ENCODE results near the gene PDCD11.

Gene PDCD11

DNA sequence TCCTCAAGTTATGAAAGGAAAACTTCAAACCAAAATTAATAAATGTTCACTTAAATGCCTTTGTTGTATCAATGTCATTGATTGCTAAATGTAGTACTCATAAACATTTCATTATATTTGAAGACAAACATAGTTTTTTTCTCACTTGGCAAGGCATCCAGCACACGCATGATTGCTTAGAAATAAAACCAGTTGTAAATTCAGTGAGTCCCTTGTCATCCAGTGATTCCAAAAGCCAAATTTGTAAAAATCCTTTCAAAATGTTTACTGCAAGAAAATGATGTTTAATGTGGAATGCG is 90.9 kb downstream of the PDCD11 start:
- TF ChIP-seq, protein P1, sequence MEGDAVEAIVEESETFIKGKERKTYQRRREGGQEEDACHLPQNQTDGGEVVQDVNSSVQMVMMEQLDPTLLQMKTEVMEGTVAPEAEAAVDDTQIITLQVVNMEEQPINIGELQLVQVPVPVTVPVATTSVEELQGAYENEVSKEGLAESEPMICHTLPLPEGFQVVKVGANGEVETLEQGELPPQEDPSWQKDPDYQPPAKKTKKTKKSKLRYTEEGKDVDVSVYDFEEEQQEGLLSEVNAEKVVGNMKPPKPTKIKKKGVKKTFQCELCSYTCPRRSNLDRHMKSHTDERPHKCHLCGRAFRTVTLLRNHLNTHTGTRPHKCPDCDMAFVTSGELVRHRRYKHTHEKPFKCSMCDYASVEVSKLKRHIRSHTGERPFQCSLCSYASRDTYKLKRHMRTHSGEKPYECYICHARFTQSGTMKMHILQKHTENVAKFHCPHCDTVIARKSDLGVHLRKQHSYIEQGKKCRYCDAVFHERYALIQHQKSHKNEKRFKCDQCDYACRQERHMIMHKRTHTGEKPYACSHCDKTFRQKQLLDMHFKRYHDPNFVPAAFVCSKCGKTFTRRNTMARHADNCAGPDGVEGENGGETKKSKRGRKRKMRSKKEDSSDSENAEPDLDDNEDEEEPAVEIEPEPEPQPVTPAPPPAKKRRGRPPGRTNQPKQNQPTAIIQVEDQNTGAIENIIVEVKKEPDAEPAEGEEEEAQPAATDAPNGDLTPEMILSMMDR (conservative IDR thresholded peaks at IDR 0.05; ENCODE audit: control insufficient read depth, insufficient read depth, low read depth, low read length) = no peak
- DNase-seq (ENCODE audit: low read depth) = no peak
- no peak overlapping the region for H3K4me3 ChIP-seq (ENCODE audit: control insufficient read depth, low read depth, low read length)

DNA sequence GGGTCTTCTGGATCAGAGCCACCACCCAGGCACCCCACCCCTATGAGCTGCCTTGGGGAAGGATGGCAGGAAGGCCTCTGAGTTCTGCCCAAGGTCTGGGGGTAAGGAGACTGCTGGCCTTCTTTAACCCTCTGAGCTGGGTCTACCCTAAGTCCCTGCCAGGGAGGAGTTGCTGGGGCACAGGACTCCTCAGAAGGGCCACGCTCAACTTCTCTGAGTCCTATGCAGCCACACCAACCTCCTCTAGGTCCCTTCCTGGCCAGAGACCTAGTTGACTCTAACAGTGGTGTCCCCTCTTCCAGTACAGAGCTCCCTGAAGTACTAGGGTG is 94.5 kb downstream of the PDCD11 start:
- TF ChIP-seq, protein P1 (conservative IDR thresholded peaks at IDR 0.05; ENCODE audit: control insufficient read depth, insufficient read depth, low read depth, low read length) = no peak
- DNase-seq (ENCODE audit: low read depth) = no peak

DNA sequence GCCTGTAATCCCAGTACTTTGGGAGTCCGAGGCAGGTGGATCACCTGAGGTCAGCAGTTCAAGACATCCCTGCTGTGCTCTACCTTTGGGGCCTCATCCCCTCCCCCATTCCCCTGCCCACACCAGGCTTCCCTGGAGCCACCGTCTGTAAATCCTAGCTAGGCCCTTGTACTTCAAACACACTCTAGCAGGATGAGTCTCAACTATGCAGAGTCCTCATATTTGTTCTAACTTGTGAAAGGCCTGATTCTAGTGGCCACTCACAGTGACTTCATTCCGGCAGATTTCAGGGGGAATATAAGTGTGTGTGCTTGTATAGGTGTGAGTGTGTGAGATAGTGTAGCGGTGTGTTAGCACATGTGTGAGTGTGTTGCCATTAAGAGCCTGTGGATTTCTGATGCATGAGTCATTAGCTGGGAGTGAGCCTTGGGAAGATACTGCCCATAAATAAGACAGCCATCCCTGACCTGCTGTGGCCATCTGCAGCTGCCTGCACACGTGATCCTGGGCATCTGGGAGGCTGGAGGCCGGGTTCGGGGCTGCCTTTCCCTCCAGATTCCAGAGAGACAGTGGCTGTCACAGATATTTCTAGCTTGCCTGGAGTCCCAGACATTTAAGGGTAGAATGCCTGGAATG is 95.4 kb downstream of the PDCD11 start:
- DNase-seq (ENCODE audit: low read depth) = peak; percentile 94
- TF ChIP-seq, protein P1 (conservative IDR thresholded peaks at IDR 0.05; ENCODE audit: control insufficient read depth, insufficient read depth, low read depth, low read length) = no peak
- no peak overlapping the region for H3K4me3 ChIP-seq (ENCODE audit: control insufficient read depth, low read depth, low read length)

More for the DNA sequence above, 94.5 kb downstream of the PDCD11 start:
- H3K4me3 ChIP-seq (ENCODE audit: control insufficient read depth, low read depth, low read length) = no peak overlapping the region

DNA sequence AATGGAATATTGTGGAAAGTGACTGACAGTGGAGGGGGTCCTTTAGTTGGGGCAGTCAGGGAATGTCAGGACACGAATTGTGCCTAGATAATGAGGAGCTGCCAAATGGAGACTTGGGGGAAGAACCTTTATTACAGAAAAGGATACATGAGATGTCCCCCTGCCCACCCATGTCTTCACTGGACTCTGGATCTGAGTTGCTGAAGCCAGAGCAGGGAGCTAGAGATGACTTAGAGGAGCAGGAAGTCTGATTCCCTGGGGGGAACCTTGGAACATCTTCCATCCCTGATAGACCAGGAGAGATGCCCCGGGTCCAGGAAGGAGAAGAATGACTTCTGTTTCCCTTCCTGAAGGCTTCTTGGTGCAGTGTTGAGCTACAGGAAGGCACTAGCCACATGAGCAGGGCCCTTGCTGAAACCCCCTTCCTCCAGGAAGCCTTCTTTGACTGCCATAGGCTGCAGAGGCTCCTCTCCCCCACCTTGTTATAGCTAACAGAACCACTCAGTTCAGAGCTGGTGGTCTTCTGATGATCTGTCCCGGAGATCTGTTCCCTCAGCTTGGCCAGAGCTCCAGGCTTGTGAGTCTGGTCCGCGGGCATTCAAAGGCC is 96.3 kb downstream of the PDCD11 start:
- H3K4me3 ChIP-seq (ENCODE audit: control insufficient read depth, low read depth, low read length) = no peak overlapping the region
- TF ChIP-seq, protein P1 (conservative IDR thresholded peaks at IDR 0.05; ENCODE audit: control insufficient read depth, insufficient read depth, low read depth, low read length) = no peak
- DNase-seq (ENCODE audit: low read depth) = no peak

DNA sequence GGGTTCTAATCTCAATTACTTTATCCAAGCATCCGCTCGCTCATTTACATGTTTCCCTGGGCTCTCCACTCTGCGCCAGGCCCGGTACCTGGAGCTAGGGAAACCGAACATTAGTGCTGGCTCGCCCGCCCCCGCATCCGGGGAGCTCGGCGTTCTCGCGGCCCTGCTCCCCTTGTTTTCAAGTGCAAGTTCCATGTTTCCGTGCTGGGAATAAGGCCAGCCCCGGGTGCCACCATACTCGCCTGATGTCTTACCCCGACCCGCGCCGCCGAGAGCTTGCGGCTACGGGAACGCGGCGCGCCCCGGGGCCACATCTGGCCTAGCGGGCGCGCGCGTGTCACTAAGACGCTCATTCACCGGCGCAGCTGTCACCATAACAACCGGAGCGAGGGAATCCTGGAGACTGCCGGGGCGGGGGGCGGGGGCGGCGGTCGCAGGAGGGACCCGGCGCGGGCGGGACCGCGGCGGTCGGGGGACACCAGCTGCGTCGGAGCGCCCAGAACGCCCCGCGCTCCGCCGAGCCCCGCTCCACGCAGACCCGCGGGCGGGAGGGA is 97.0 kb downstream of the PDCD11 start, which contains the start of gene NEURL1:
NEURL1 (plus strand) TSS at position 344 of the 554 bp plus-strand sequence. CDS start 683 bp downstream, outside the sequence.
- TF ChIP-seq, protein P1 (conservative IDR thresholded peaks at IDR 0.05; ENCODE audit: control insufficient read depth, insufficient read depth, low read depth, low read length) = no peak
- no peak for DNase-seq (ENCODE audit: low read depth)
- H3K4me3 ChIP-seq (ENCODE audit: control insufficient read depth, low read depth, low read length) = peak within 1 kb of the TSS; percentile 30

DNA sequence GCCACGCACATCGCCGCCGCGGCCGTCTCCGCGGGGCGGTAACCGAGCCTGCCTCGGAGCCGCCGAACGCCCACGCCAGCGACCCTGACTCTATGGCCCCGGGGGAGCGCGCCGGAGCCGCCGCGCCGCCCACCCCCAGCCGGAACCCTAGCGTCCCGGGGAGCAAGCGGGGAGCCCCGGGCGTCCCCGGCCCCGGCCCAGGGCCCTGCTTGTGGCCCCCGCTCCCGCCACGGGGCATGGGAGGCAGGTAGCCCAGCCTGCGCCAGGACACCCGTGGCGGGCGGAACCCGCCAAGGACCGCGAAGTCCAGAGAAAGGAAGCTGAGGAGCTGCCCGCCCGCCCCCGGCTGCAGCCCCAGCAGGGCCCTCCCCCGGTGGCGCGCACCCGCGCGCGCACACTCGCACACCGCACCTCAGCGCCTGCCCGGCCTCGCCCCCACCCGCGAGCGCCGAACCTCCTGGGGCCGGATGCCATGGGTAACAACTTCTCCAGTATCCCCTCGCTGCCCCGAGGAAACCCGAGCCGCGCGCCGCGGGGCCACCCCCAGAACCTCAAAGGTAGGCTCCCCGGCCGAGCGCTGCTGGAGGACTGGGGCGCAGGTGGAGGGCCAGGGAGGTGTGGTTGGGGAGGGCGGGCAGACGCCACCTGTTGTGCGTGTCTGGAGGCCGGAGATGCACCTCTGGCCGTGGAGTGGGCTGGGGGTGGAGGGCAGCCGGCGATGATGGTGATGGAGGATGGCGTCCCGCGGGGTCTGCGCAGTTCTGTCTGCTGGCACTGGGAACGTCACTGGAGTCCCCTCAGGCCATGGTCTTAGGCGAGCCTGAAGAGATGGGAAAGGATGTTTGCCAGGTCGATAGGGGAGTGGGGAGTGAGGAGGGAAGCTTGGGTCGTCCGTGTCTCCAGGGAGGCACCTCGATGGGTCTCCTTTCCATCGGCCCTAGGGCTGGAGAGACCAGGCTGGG is 97.8 kb downstream of the PDCD11 start:
- H3K4me3 ChIP-seq (ENCODE audit: control insufficient read depth, low read depth, low read length) = no peak overlapping the region
- no peak for DNase-seq (ENCODE audit: low read depth)
- TF ChIP-seq, protein P1 (conservative IDR thresholded peaks at IDR 0.05; ENCODE audit: control insufficient read depth, insufficient read depth, low read depth, low read length) = no peak
